Smooth muscle cell (in vitro differentiated cells): ENCODE measurements around the gene SYT11. TPM values are rescaled to one million over a fixed set of nuclear protein-coding genes. Genes with fewer than 3 reads are reported as not detected.

Experiments
- DNase-seq: peaks from one replicate; lab custom pipeline; 2025; ENCODE audit not compliant: unreplicated experiment; lab: John Stamatoyannopoulos, UW
- H2AFZ ChIP-seq: fragments of 200-600 bp; sonication (generic); 2 replicates; pipeline ENCODE4 v1.6.0; 2016; ENCODE audit warnings: antibody characterized with exemption, low read depth, mild to moderate bottlenecking
- H3F3A ChIP-seq: fragments of 200-600 bp; sonication (generic); 2 replicates; pipeline ENCODE4 v1.6.0; 2017; ENCODE audit warnings: antibody characterized with exemption, low read depth
- H3K27ac ChIP-seq: fragments of 200-600 bp; sonication (generic); 2 replicates; pipeline ENCODE4 v1.5.1; 2016; ENCODE audit warnings: low read depth, mild to moderate bottlenecking
- H3K27me3 ChIP-seq: fragments of 200-600 bp; sonication (generic); 2 replicates; pipeline ENCODE4 v1.6.1; 2016; ENCODE audit warnings: low read depth, mild to moderate bottlenecking
- H3K36me3 ChIP-seq: fragments of 200-600 bp; sonication (generic); 2 replicates; pipeline ENCODE4 v1.5.1; 2016; ENCODE audit warnings: low read depth
- H3K4me1 ChIP-seq: fragments of 200-600 bp; sonication (generic); 2 replicates; pipeline ENCODE4 v1.5.1; 2016; ENCODE audit warnings: low read depth
- H3K4me2 ChIP-seq: fragments of 200-600 bp; sonication (generic); 2 replicates; pipeline ENCODE4 v1.6.0; 2016; ENCODE audit warnings: mild to moderate bottlenecking
- H3K4me3 ChIP-seq: fragments of 200-600 bp; sonication (generic); 2 replicates; pipeline ENCODE4 v1.5.1; 2016; ENCODE audit warnings: mild to moderate bottlenecking
- H3K79me2 ChIP-seq: fragments of 200-600 bp; sonication (generic); 2 replicates; pipeline ENCODE4 v1.6.0; 2016; ENCODE audit warnings: low read depth, mild to moderate bottlenecking
- H3K9ac ChIP-seq: fragments of 200-600 bp; sonication (generic); 2 replicates; pipeline ENCODE4 v1.6.0; 2016; ENCODE audit warnings: low read depth
- H3K9me3 ChIP-seq: fragments of 200-600 bp; sonication (generic); replicated peaks from 2 replicates; pipeline ENCODE4 v1.5.1; 2016; ENCODE audit warnings: low read depth
- H4K20me1 ChIP-seq: fragments of 200-600 bp; sonication (generic); 2 replicates; pipeline ENCODE4 v1.6.0; 2016; ENCODE audit warnings: low read depth
- CTCF ChIP-seq: fragments of 200-600 bp; sonication (generic); IDR thresholded peaks from 2 replicates; pipeline ENCODE4 v1.5.1; 2017; ENCODE audit warnings: borderline replicate concordance, mild to moderate bottlenecking, antibody characterized with exemption; ENCODE audit not compliant: insufficient read depth, poor library complexity, severe bottlenecking
- WGBS: methylation state at CpG from one replicate; pipeline ENCODE4 v1.1.7; 2016; ENCODE audit warnings: low lambda C conversion rate; 5-methylcytosine and 5-hydroxymethylcytosine counted together
- polyA plus RNA-seq: library from polyadenylated mRNA; unstranded; fragments of >200 nt; fragmentation: Nextera tagmentation; extraction: Ambion mirVana; gene quantifications from 2 replicates; pipeline ENCODE4 v1.2.1, GENCODE V29; 2016
- total RNA-seq: library from RNA; depleted of rRNA; stranded (reverse); fragments of >200 nt; gene quantifications from 2 replicates; pipeline ENCODE4 v1.2.3, GENCODE V29; 2014

The SYT11 gene
- total and polyA plus RNA-seq, 2 experiments from 2014 or later = 2.9 to 3.4 TPM

GRCh38 chr1:155844860-155845421 is 14.4 kb upstream of the SYT11 start:
- H4K20me1 ChIP-seq = peaks cover 85% of the 10 kb centered on the region
- no peak overlapping the region for H3K27ac ChIP-seq
- H3K36me3 ChIP-seq = peaks cover 8% of the 10 kb centered on the region
- H2AFZ ChIP-seq = no peak overlapping the region
- 100% methylated on average over 1 of the region's 1 CpG for WGBS
- no peaks in the 10 kb centered on the region for H3K4me1 ChIP-seq
- H3F3A ChIP-seq = no peaks in the 10 kb centered on the region
- TF ChIP-seq CTCF = no peak
- H3K4me3 ChIP-seq = no peak overlapping the region
- H3K79me2 ChIP-seq = peaks cover 80% of the 10 kb centered on the region
- H3K4me2 ChIP-seq = no peak overlapping the region
- H3K9ac ChIP-seq = no peak overlapping the region
- H3K9me3 ChIP-seq = no peaks in the 10 kb centered on the region
- no peaks in the 10 kb centered on the region for H3K27me3 ChIP-seq
- no peak for DNase-seq

- H3K4me3 ChIP-seq = no peak overlapping the region
- no peak for DNase-seq
- H3K27me3 ChIP-seq = no peaks in the 10 kb centered on the region
- H4K20me1 ChIP-seq = peaks cover 66% of the 10 kb centered on the region
- peaks cover 90% of the 10 kb centered on the region for H3K79me2 ChIP-seq
- WGBS = 100% methylated on average over 1 of the region's 1 CpG
- no peaks in the 10 kb centered on the region for H3K4me1 ChIP-seq
- H3K9me3 ChIP-seq = no peaks in the 10 kb centered on the region
- H3F3A ChIP-seq = no peaks in the 10 kb centered on the region
- H3K4me2 ChIP-seq = no peak overlapping the region
- no peak for TF ChIP-seq CTCF
- H2AFZ ChIP-seq = no peak overlapping the region
- H3K9ac ChIP-seq = no peak overlapping the region
- no peak overlapping the region for H3K27ac ChIP-seq
- peaks cover 19% of the 10 kb centered on the region for H3K36me3 ChIP-seq
Measured at GRCh38 chr1:155847823-155848529, 11.4 kb upstream of the SYT11 start.

- Histone ChIP-seq H3K36me3 (peaks cover 14% of the 10 kb centered on the region), H3K79me2 (peaks cover 89% of the 10 kb centered on the region), H3K27ac (no peak overlapping the region), H3K4me1 (no peaks in the 10 kb centered on the region), H4K20me1 (peaks cover 42% of the 10 kb centered on the region), H3F3A (no peaks in the 10 kb centered on the region), H3K4me3 (no peak overlapping the region), H3K4me2 (no peak overlapping the region), H3K27me3 (no peaks in the 10 kb centered on the region), H2AFZ (no peak overlapping the region), H3K9me3 (no peaks in the 10 kb centered on the region), H3K9ac (no peak overlapping the region)
- DNase-seq = no peak
- 99% methylated on average over 3 of the region's 3 CpGs for WGBS
- TF ChIP-seq CTCF = no peak
Measured at GRCh38 chr1:155850345-155850744, 9.0 kb upstream of the SYT11 start.
